Measurements from ENCODE around the gene MTFR1L. TPM values are rescaled to one million over a fixed set of nuclear protein-coding genes. Genes with fewer than 3 reads are reported as not detected.

Gene MTFR1L
- polyA plus RNA-seq, 1 of the 3 experiments (the other 2 are of a cell fraction): 53.6 TPM

DNA sequence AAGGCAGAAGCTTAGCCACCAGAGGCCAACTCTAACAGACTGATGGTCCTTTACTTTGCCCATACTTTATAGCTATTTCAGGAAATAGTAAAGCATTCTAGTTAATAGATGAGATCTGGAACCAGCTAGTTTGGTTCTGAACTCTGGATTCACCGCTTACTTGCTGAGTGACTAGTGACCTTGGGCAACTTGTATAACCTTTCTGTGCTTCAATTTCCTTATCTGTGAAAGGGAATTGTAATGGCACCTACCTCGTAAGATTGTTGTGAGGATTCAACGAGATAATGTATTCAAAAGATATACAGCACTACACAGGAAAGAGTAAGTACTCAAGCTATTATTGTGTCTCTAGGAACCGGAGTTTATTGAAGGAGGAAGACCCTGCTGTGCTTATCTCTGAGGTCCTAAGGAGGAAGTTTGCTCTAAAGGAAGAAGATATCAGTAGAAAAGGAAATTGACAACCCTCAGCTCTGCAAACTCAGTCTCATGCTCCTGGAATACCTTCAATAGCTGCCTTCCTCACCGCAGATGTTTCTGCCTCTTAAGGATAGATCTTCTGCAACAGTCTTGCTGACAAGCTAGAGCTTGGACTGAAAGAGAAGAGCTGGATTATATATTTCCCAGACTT lies 11.9 kb downstream of the MTFR1L start:
- Histone ChIP-seq H3K9ac (no peak overlapping the region), H4K20me1 (ENCODE audit: insufficient read depth) (no peaks in the 10 kb centered on the region), H3K4me1 (ENCODE audit: control insufficient read depth in 1 of 2, insufficient read depth in 2 of 2, low read depth in 1 of 2, low read length in 1 of 2) (no peaks in the 10 kb centered on the region), H3K9me2 (no peaks in the 10 kb centered on the region), H3K9me3 (no peaks in the 10 kb centered on the region), H2AFZ (ENCODE audit: low read depth) (no peak overlapping the region), H3K27me3 (ENCODE audit: insufficient read depth) (no peaks in the 10 kb centered on the region), H3F3A (replicated peaks; ENCODE audit: insufficient read depth) (peaks cover 8% of the 10 kb centered on the region), H3K36me3 (replicated peaks in 1 of 2; ENCODE audit: control insufficient read depth in 1 of 2, insufficient read depth in 2 of 2, low read length in 1 of 2) (peaks cover 54 to 70% of the 10 kb centered on the region in 2 experiments), H3K4me2 (no peak overlapping the region), H3K27ac (ENCODE audit: low read depth in 2 of 2, low read length in 1 of 2) (no peak overlapping the region), H3K79me2 (ENCODE audit: insufficient read depth) (no peaks in the 10 kb centered on the region), H3K4me3 (ENCODE audit: low read depth in 2 of 2, low read length in 1 of 2) (no peak overlapping the region)
- no peak for DNase-seq
- TF ChIP-seq FOXJ3 (CRISPR knock-in tag; IDR thresholded peaks at IDR 0.05) (no peak), FOSL2 (IDR thresholded peaks at IDR 0.05; ENCODE audit: borderline replicate concordance, low read depth) (no peak), USF2 (IDR thresholded peaks at IDR 0.05; ENCODE audit: borderline replicate concordance, low read depth, low read length) (no peak), PBX3 (IDR thresholded peaks at IDR 0.05) (no peak), RXRA (IDR thresholded peaks at IDR 0.05; ENCODE audit: borderline replicate concordance, low read depth) (no peak), MAX (IDR thresholded peaks at IDR 0.05; ENCODE audit: low read depth) (no peak), SMC3 (IDR thresholded peaks at IDR 0.05; ENCODE audit: low read depth, low read length) (no peak), GABPA (IDR thresholded peaks at IDR 0.05; ENCODE audit: low read depth) (no peak), GATA2 (CRISPR knock-in tag; IDR thresholded peaks at IDR 0.05) (no peak), RAD21 (IDR thresholded peaks at IDR 0.05; ENCODE audit: low read length) (no peak), FOXM1 (IDR thresholded peaks at IDR 0.05; ENCODE audit: low read depth) (no peak), TAF1 (IDR thresholded peaks at IDR 0.05; ENCODE audit: borderline replicate concordance, low read depth, low read length) (no peak), EZH2phosphoT487 (IDR thresholded peaks at IDR 0.05; ENCODE audit: borderline replicate concordance, low read depth) (no peak), NFIC (IDR thresholded peaks at IDR 0.05; ENCODE audit: borderline replicate concordance) (no peak)
- TF ChIP-seq, protein P1, sequence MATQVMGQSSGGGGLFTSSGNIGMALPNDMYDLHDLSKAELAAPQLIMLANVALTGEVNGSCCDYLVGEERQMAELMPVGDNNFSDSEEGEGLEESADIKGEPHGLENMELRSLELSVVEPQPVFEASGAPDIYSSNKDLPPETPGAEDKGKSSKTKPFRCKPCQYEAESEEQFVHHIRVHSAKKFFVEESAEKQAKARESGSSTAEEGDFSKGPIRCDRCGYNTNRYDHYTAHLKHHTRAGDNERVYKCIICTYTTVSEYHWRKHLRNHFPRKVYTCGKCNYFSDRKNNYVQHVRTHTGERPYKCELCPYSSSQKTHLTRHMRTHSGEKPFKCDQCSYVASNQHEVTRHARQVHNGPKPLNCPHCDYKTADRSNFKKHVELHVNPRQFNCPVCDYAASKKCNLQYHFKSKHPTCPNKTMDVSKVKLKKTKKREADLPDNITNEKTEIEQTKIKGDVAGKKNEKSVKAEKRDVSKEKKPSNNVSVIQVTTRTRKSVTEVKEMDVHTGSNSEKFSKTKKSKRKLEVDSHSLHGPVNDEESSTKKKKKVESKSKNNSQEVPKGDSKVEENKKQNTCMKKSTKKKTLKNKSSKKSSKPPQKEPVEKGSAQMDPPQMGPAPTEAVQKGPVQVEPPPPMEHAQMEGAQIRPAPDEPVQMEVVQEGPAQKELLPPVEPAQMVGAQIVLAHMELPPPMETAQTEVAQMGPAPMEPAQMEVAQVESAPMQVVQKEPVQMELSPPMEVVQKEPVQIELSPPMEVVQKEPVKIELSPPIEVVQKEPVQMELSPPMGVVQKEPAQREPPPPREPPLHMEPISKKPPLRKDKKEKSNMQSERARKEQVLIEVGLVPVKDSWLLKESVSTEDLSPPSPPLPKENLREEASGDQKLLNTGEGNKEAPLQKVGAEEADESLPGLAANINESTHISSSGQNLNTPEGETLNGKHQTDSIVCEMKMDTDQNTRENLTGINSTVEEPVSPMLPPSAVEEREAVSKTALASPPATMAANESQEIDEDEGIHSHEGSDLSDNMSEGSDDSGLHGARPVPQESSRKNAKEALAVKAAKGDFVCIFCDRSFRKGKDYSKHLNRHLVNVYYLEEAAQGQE (IDR thresholded peaks at IDR 0.05; ENCODE audit: low read depth, low read length): no peak
- TF ChIP-seq, protein P2, sequence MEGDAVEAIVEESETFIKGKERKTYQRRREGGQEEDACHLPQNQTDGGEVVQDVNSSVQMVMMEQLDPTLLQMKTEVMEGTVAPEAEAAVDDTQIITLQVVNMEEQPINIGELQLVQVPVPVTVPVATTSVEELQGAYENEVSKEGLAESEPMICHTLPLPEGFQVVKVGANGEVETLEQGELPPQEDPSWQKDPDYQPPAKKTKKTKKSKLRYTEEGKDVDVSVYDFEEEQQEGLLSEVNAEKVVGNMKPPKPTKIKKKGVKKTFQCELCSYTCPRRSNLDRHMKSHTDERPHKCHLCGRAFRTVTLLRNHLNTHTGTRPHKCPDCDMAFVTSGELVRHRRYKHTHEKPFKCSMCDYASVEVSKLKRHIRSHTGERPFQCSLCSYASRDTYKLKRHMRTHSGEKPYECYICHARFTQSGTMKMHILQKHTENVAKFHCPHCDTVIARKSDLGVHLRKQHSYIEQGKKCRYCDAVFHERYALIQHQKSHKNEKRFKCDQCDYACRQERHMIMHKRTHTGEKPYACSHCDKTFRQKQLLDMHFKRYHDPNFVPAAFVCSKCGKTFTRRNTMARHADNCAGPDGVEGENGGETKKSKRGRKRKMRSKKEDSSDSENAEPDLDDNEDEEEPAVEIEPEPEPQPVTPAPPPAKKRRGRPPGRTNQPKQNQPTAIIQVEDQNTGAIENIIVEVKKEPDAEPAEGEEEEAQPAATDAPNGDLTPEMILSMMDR (IDR thresholded peaks at IDR 0.05): no peak
- 78% methylated on average over 5 of the region's 5 CpGs for WGBS (ENCODE audit: low lambda C conversion rate)
- CTCF ChIA-PET: interaction anchor here (1.1 to 2.4 kb wide), 5 partner anchors 9 to 166 kb away, joined by 3 to 8 read pairs (median 7); partner anchors contain the start of gene PAFAH2
- POLR2A ChIA-PET: interaction anchor here (0.9 kb wide), 1 partner anchor 185 kb away, joined by 3 read pairs; no protein-coding TSS in a partner anchor
